Liver (tissue), 3 donors: ENCODE measurements around the gene CAMK2B.

Experiments
- ATF3 ChIP-seq: IDR thresholded peaks from 2 replicates; pipeline ENCODE4 v1.6.1; 2016; ENCODE audit warnings: antibody characterized with exemption
- CTCF ChIP-seq: fragments of 150-350 bp; IDR thresholded peaks from 2 replicates; pipeline ENCODE4 v1.5.1; 2017; ENCODE audit warnings: improper control_type of control experiment, low read depth, low read length; ENCODE audit not compliant: missing input control
- EGR1 ChIP-seq, 2 donors: IDR thresholded peaks; 2 replicates each; pipeline ENCODE4 v1.6.1; 2016 to 2018; ENCODE audit warnings: antibody characterized with exemption in 2 of 2, low read depth in 2 of 2
- FOXA1 ChIP-seq: IDR thresholded peaks from 2 replicates; pipeline ENCODE4 v1.6.1; 2016; ENCODE audit warnings: antibody characterized with exemption
- HNF4A ChIP-seq, 2 donors: conservative IDR thresholded peaks; 2 replicates each; pipeline ENCODE4 v1.6.1; 2016; ENCODE audit warnings: antibody characterized with exemption in 2 of 2, mild to moderate bottlenecking in 2 of 2
- JUND ChIP-seq, 2 donors: IDR thresholded peaks; 2 replicates each; pipeline ENCODE4 v1.6.1; 2016; ENCODE audit warnings: antibody characterized with exemption in 2 of 2
- MAX ChIP-seq: IDR thresholded peaks from 2 replicates; pipeline ENCODE4 v1.6.1; 2016; ENCODE audit warnings: antibody characterized with exemption
- NR2F2 ChIP-seq: IDR thresholded peaks from 2 replicates; pipeline ENCODE4 v1.6.1; 2016; ENCODE audit warnings: antibody characterized with exemption
- RAD21 ChIP-seq, 2 donors: IDR thresholded peaks; 2 replicates each; pipeline ENCODE4 v1.6.1; 2016; ENCODE audit warnings: antibody characterized with exemption in 2 of 2, mild to moderate bottlenecking in 2 of 2
- REST ChIP-seq: IDR thresholded peaks from 2 replicates; pipeline ENCODE4 v1.6.1; 2016; ENCODE audit warnings: antibody characterized with exemption, mild to moderate bottlenecking
- TAF1 ChIP-seq: conservative IDR thresholded peaks from 2 replicates; pipeline ENCODE4 v1.6.1; 2016; ENCODE audit warnings: antibody characterized with exemption, mild to moderate bottlenecking
- YY1 ChIP-seq: IDR thresholded peaks from 2 replicates; pipeline ENCODE4 v1.6.1; 2016; ENCODE audit warnings: antibody characterized with exemption, mild to moderate bottlenecking
- ZBTB33 ChIP-seq: IDR thresholded peaks from 2 replicates; pipeline ENCODE4 v1.6.1; 2016; ENCODE audit warnings: antibody characterized with exemption
- donor health status: healthy.
- donor health status: healthy.

- TF ChIP-seq CTCF: no peak
- no peak for TF ChIP-seq MAX
- TF ChIP-seq ZBTB33: no peak
- no peak for TF ChIP-seq REST
- TF ChIP-seq FOXA1: no peak
- no peak for TF ChIP-seq HNF4A (conservative IDR thresholded peaks at IDR 0.05)
- TF ChIP-seq RAD21 (IDR thresholded peaks at IDR 0.05): no peak
- TF ChIP-seq NR2F2: no peak
- no peak for TF ChIP-seq EGR1 (IDR thresholded peaks at IDR 0.05; ENCODE audit: low read depth in 2 of 2)
- TF ChIP-seq TAF1: no peak
- no peak for TF ChIP-seq JUND (IDR thresholded peaks at IDR 0.05)
- TF ChIP-seq YY1: no peak
- no peak for TF ChIP-seq ATF3
Observed at GRCh38 chr7:44285561-44285960, 39.8 kb downstream of the CAMK2B start.
